ENCODE results near the gene PGAP6. TPM values are rescaled to one million over a fixed set of nuclear protein-coding genes. Genes with fewer than 3 reads are reported as not detected.

PGAP6 gene
- total and polyA plus RNA-seq, 12 donors: 18.2 to 66.7 (median 42.3) TPM

- Histone ChIP-seq H3K9me3 (replicated peaks in 1 of 3) (no peaks in the 10 kb centered on the region), H3K27me3 (no peaks in the 10 kb centered on the region), H3K4me1 (replicated peaks in 1 of 2) (peaks cover 16 to 21% of the 10 kb centered on the region in 2 donors), H3K36me3 (replicated peaks in 1 of 2) (no peaks in the 10 kb centered on the region), H3K27ac (peak within 1 kb of the TSS; percentile 82 to 91 (median 87)), H3K4me3 (peak within 1 kb of the TSS in 3 of 4 donors; percentile 21 to 95 (median 25))
- 0 to 1% (median 1%) methylated on average over 10 to 73 of the region's 75 CpGs; no CpG with 5 or more reads in 1 of the 4 donors for WGBS, 4 donors
- no peak for TF ChIP-seq CTCF (IDR thresholded peaks at IDR 0.05)
- TF ChIP-seq POLR2A (IDR thresholded peaks at IDR 0.05): peak; percentile 25 to 39
- peak in 4 of 7 donors; percentile 35 to 53 (median 43) for DNase-seq
- intact Hi-C loops (cut with DNase I): loop anchor here in 1 of 2 donors (10.0 kb wide), 1 partner anchor 128 kb away; the partner anchor contains the start of gene CAPN15
These were observed 15.4 kb upstream of the PGAP6 start, which contains the start of gene NME4 for GRCh38 chr16:397135-397661. Gene NME4 (plus strand): TSS chr16:397199. CDS start chr16:397223, 24 bp downstream.

- Histone ChIP-seq H3K36me3 (replicated peaks in 1 of 2) (no peaks in the 10 kb centered on the region), H3K4me3 (peak overlapping the region in 2 of 4 donors; percentile 25 to 95), H3K27ac (peak overlapping the region; percentile 56 to 87 (median 87)), H3K9me3 (replicated peaks in 1 of 3) (no peaks in the 10 kb centered on the region), H3K4me1 (replicated peaks in 1 of 2) (peaks cover 13 to 21% of the 10 kb centered on the region in 2 donors), H3K27me3 (no peaks in the 10 kb centered on the region)
- intact Hi-C loops (cut with DNase I): loop anchor here in 1 of 2 donors (10.0 kb wide), 1 partner anchor 128 kb away; the partner anchor contains the start of gene CAPN15
- 0 to 2% (median 1%) methylated on average over 21 to 22 of the region's 22 CpGs for WGBS, 4 donors
- TF ChIP-seq POLR2A (IDR thresholded peaks at IDR 0.05) (no peak), CTCF (IDR thresholded peaks at IDR 0.05) (peak in 1 of 6 experiments; percentile 16)
- peak; percentile 60 to 80 (median 73) for DNase-seq
These were observed 14.8 kb upstream of the PGAP6 start for GRCh38 chr16:396605-397004.

- Histone ChIP-seq H3K4me1 (replicated peaks in 1 of 2) (peaks cover 13 to 21% of the 10 kb centered on the region in 2 donors), H3K27ac (peak overlapping the region in 3 of 5 donors; percentile 87), H3K27me3 (no peaks in the 10 kb centered on the region), H3K9me3 (replicated peaks in 1 of 3) (no peaks in the 10 kb centered on the region), H3K4me3 (peak overlapping the region in 1 of 4 donors; percentile 95), H3K36me3 (replicated peaks in 1 of 2) (no peaks in the 10 kb centered on the region)
- no peak for DNase-seq
- 17 to 29% (median 20%) methylated on average over 3 of the region's 3 CpGs for WGBS, 4 donors
- TF ChIP-seq POLR2A (IDR thresholded peaks at IDR 0.05) (no peak), CTCF (IDR thresholded peaks at IDR 0.05) (no peak)
- intact Hi-C loops (cut with DNase I): loop anchor here in 1 of 2 donors (10.0 kb wide), 1 partner anchor 129 kb away; the partner anchor contains the start of gene CAPN15
These were observed 14.4 kb upstream of the PGAP6 start for GRCh38 chr16:396199-396598.

GRCh38 chr16:392450-393030, 10.8 kb upstream of the PGAP6 start:
- H3K27me3 ChIP-seq: no peaks in the 10 kb centered on the region
- no peak overlapping the region for H3K4me3 ChIP-seq
- DNase-seq: no peak
- intact Hi-C loops (cut with DNase I): loop anchor here in 1 of 2 donors (10.0 kb wide), 1 partner anchor 132 kb away; the partner anchor contains the start of gene CAPN15
- H3K36me3 ChIP-seq (replicated peaks in 1 of 2): no peaks in the 10 kb centered on the region
- peaks cover 21 to 22% of the 10 kb centered on the region in 2 donors for H3K4me1 ChIP-seq (replicated peaks in 1 of 2)
- H3K9me3 ChIP-seq (replicated peaks in 1 of 3): no peaks in the 10 kb centered on the region
- WGBS, 4 donors: 89 to 95% (median 93%) methylated on average over 7 of the region's 7 CpGs
- no peak overlapping the region for H3K27ac ChIP-seq
- TF ChIP-seq POLR2A (IDR thresholded peaks at IDR 0.05) (no peak), CTCF (IDR thresholded peaks at IDR 0.05) (no peak)

All from adrenal gland (tissue), 12 donors.